DND-41 (cell line): ENCODE results near the gene GADD45G.

ENCODE experiments used
- ATAC-seq: fragments of 200-7000 bp; cut with Tn5 transposase; 3 replicates; pipeline ENCODE4 v1.9.1; 2021; ENCODE audit warnings: low read depth; ENCODE audit not compliant: insufficient read depth
- DNase-seq: peaks from one replicate; pipeline ENCODE4 v3.0.0-alpha.2; 2020
- H2AFZ ChIP-seq: 2 replicates; pipeline ENCODE4 v1.6.0; 2012; ENCODE audit warnings: low read depth, low read length
- H3K27ac ChIP-seq: 2 replicates; pipeline ENCODE4 v1.5.1; 2012; ENCODE audit warnings: low read length, inconsistent platforms
- H3K27me3 ChIP-seq: fragments of 200-600 bp; sonication (generic); 2 replicates; pipeline ENCODE4 v1.6.0; 2012; ENCODE audit warnings: low read length, mild to moderate bottlenecking, inconsistent platforms; ENCODE audit not compliant: insufficient read depth, poor library complexity
- H3K36me3 ChIP-seq: 2 replicates; pipeline ENCODE4 v1.5.1; 2012; ENCODE audit warnings: low read length, inconsistent platforms; ENCODE audit not compliant: insufficient read depth
- H3K4me1 ChIP-seq: 2 replicates; pipeline ENCODE4 v1.5.1; 2012; ENCODE audit warnings: mild to moderate bottlenecking, low read length; ENCODE audit not compliant: insufficient read depth
- H3K4me2 ChIP-seq: 2 replicates; pipeline ENCODE4 v1.6.0; 2012; ENCODE audit warnings: mild to moderate bottlenecking, moderate library complexity, low read length, inconsistent platforms; ENCODE audit not compliant: insufficient read depth
- H3K4me3 ChIP-seq, 2 experiments: fragments of 200-600 bp in 1 of 2; shearing (Covaris generic) in 1 of 2; 2 replicates each; pipeline ENCODE4 v1.5.1; 2012 to 2016; ENCODE audit warnings: inconsistent platforms in 2 of 2, low read length in 2 of 2, mild to moderate bottlenecking in 2 of 2, low read depth in 1 of 2, moderate library complexity in 1 of 2
- H3K79me2 ChIP-seq: 2 replicates; pipeline ENCODE4 v1.6.0; 2012; ENCODE audit warnings: low read length, inconsistent platforms; ENCODE audit not compliant: insufficient read depth
- H3K9ac ChIP-seq: 2 replicates; pipeline ENCODE4 v1.6.0; 2012; ENCODE audit warnings: low read depth, mild to moderate bottlenecking, inconsistent platforms, low read length, moderate library complexity
- H3K9me3 ChIP-seq: 2 replicates; pipeline ENCODE4 v1.5.1; 2012; ENCODE audit warnings: low read length, moderate library complexity, mild to moderate bottlenecking, inconsistent platforms; ENCODE audit not compliant: insufficient read depth, severe bottlenecking
- H4K20me1 ChIP-seq: 2 replicates; pipeline ENCODE4 v1.6.0; 2012; ENCODE audit warnings: low read length; ENCODE audit not compliant: insufficient read depth
- CTCF ChIP-seq: IDR thresholded peaks from 2 replicates; pipeline ENCODE4 v1.5.1; 2012; ENCODE audit warnings: borderline replicate concordance, low read length, moderate library complexity, mild to moderate bottlenecking; ENCODE audit not compliant: poor library complexity, severe bottlenecking; ENCODE audit errors: extremely low read depth
- EZH2 ChIP-seq: IDR thresholded peaks from 3 replicates; pipeline ENCODE4 v1.6.1; 2012; ENCODE audit warnings: borderline replicate concordance, low read depth, mild to moderate bottlenecking, moderate library complexity, low read length, inconsistent platforms; ENCODE audit not compliant: severe bottlenecking

The GADD45G gene

GRCh38 chr9:89615661-89616060 lies 10.8 kb downstream of the GADD45G start:
- Histone ChIP-seq H3K27me3 (no peaks in the 10 kb centered on the region), H2AFZ (no peak overlapping the region), H4K20me1 (no peaks in the 10 kb centered on the region), H3K79me2 (no peaks in the 10 kb centered on the region), H3K27ac (no peak overlapping the region), H3K9me3 (peaks cover 9% of the 10 kb centered on the region), H3K4me1 (no peaks in the 10 kb centered on the region), H3K9ac (no peak overlapping the region), H3K4me3 (no peak overlapping the region), H3K36me3 (no peaks in the 10 kb centered on the region), H3K4me2 (no peak overlapping the region)
- TF ChIP-seq EZH2 = no peak
- TF ChIP-seq CTCF = no peak
- no peak for DNase-seq
- ATAC-seq = no peak

- no peak overlapping the region for H2AFZ ChIP-seq
- H3K4me3 ChIP-seq = no peak overlapping the region
- no peaks in the 10 kb centered on the region for H3K4me1 ChIP-seq
- no peak overlapping the region for H3K27ac ChIP-seq
- no peak overlapping the region for H3K4me2 ChIP-seq
- TF ChIP-seq CTCF = no peak
- TF ChIP-seq EZH2 = no peak
- H3K79me2 ChIP-seq = no peaks in the 10 kb centered on the region
- no peak overlapping the region for H3K9ac ChIP-seq
- H3K27me3 ChIP-seq = no peaks in the 10 kb centered on the region
- H3K9me3 ChIP-seq = peaks cover 9% of the 10 kb centered on the region
- no peak for DNase-seq
- no peak for ATAC-seq
- H4K20me1 ChIP-seq = no peaks in the 10 kb centered on the region
- H3K36me3 ChIP-seq = no peaks in the 10 kb centered on the region
Measured at GRCh38 chr9:89616411-89616810, 11.6 kb downstream of the GADD45G start.

GRCh38 chr9:89617978-89618377 lies 13.2 kb downstream of the GADD45G start:
- Histone ChIP-seq H3K27me3 (no peaks in the 10 kb centered on the region), H3K4me3 (no peak overlapping the region), H2AFZ (no peak overlapping the region), H3K9ac (no peak overlapping the region), H3K27ac (no peak overlapping the region), H3K9me3 (no peaks in the 10 kb centered on the region), H4K20me1 (no peaks in the 10 kb centered on the region), H3K36me3 (no peaks in the 10 kb centered on the region), H3K79me2 (no peaks in the 10 kb centered on the region), H3K4me2 (no peak overlapping the region), H3K4me1 (no peaks in the 10 kb centered on the region)
- TF ChIP-seq EZH2 (no peak), CTCF (no peak)
- no peak for DNase-seq
- no peak for ATAC-seq

- H3K4me3 ChIP-seq = no peak overlapping the region
- no peaks in the 10 kb centered on the region for H3K27me3 ChIP-seq
- H4K20me1 ChIP-seq = no peaks in the 10 kb centered on the region
- TF ChIP-seq CTCF = no peak
- no peak for TF ChIP-seq EZH2
- no peak for DNase-seq
- H2AFZ ChIP-seq = no peak overlapping the region
- no peaks in the 10 kb centered on the region for H3K9me3 ChIP-seq
- no peak overlapping the region for H3K27ac ChIP-seq
- no peak overlapping the region for H3K4me2 ChIP-seq
- no peaks in the 10 kb centered on the region for H3K79me2 ChIP-seq
- no peak for ATAC-seq
- no peaks in the 10 kb centered on the region for H3K36me3 ChIP-seq
- no peak overlapping the region for H3K9ac ChIP-seq
- H3K4me1 ChIP-seq = no peaks in the 10 kb centered on the region
Measured at GRCh38 chr9:89619019-89619418, 14.2 kb downstream of the GADD45G start.
